Measurements from ENCODE around the gene FCGR2B. TPM values are rescaled to one million over a fixed set of nuclear protein-coding genes. Genes with fewer than 3 reads are reported as not detected.
A peak's percentile ranks its signal among the peaks of the same experiment; 100 is the strongest.

The FCGR2B gene
- total RNA-seq, 4 donors from 2014 or later = 18.6 to 50.9 (median 32.3) TPM

DNA sequence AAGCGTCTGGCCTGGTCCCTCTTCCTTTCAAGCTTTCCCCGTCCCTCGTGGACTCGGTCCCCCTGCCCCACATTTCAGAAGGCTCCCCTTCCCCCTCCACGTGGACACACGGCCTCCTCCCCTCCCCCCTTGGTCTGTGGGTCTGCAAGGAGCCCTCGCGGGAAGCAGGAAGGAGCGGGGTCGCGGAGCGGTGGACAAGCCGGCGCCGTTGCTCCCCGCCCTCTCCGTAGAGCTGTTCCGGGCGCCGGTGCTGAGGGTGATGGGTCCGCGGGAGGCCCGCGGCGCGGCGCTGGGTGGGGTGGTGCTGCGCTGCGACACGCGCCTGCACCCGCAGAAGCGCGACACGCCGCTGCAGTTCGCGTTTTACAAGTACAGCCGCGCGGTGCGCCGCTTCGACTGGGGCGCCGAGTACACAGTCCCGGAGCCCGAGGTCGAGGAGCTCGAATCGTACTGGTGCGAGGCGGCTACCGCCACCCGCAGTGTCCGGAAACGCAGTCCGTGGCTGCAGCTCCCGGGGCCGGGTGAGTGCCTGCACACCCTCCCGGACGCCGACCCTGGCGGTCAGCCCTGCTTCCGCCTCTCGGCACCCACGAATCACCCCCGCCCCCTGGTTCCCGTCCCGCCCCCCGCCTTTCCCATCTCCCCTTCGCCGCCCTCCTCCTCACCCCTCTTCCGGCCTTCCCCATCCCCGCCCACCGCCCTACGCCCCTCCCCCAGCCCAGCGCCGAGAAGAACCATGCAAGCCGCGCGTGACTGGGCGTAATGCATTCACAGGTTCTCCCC lies 63.7 kb downstream of the FCGR2B start:
- H3K36me3 ChIP-seq = no peaks in the 10 kb centered on the region
- WGBS, 2 donors = 1 to 2% methylated on average over 29 to 65 of the region's 83 CpGs
- peaks cover 0 to 10% (median 4%) of the 10 kb centered on the region in 4 donors for H3K4me1 ChIP-seq
- DNase-seq (ENCODE audit: low spot score in 2 of 2) = peak; percentile 80 to 84
- peak overlapping the region; percentile 74 to 94 (median 84) for H3K4me3 ChIP-seq
- TF ChIP-seq POLR2A (IDR thresholded peaks at IDR 0.05) (peak; percentile 20 to 29), EP300 (IDR thresholded peaks at IDR 0.05) (peak in 1 of 2 donors; percentile 46)
- TF ChIP-seq, protein P1, sequence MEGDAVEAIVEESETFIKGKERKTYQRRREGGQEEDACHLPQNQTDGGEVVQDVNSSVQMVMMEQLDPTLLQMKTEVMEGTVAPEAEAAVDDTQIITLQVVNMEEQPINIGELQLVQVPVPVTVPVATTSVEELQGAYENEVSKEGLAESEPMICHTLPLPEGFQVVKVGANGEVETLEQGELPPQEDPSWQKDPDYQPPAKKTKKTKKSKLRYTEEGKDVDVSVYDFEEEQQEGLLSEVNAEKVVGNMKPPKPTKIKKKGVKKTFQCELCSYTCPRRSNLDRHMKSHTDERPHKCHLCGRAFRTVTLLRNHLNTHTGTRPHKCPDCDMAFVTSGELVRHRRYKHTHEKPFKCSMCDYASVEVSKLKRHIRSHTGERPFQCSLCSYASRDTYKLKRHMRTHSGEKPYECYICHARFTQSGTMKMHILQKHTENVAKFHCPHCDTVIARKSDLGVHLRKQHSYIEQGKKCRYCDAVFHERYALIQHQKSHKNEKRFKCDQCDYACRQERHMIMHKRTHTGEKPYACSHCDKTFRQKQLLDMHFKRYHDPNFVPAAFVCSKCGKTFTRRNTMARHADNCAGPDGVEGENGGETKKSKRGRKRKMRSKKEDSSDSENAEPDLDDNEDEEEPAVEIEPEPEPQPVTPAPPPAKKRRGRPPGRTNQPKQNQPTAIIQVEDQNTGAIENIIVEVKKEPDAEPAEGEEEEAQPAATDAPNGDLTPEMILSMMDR (IDR thresholded peaks at IDR 0.05) = peak in 1 of 5 experiments; percentile 27
- H3K9me3 ChIP-seq = no peaks in the 10 kb centered on the region
- H3K27me3 ChIP-seq = no peaks in the 10 kb centered on the region
- H3K27ac ChIP-seq = peak overlapping the region; percentile 73 to 92 (median 83)

GRCh38 chr1:161727256-161727924 lies 64.4 kb downstream of the FCGR2B start:
- peak overlapping the region; percentile 73 to 92 (median 83) for H3K27ac ChIP-seq
- no peaks in the 10 kb centered on the region for H3K36me3 ChIP-seq
- H3K9me3 ChIP-seq = no peaks in the 10 kb centered on the region
- TF ChIP-seq EP300 (IDR thresholded peaks at IDR 0.05) = peak in 1 of 2 donors; percentile 65
- TF ChIP-seq, protein P1 (IDR thresholded peaks at IDR 0.05) = no peak
- peak in 1 of 2 donors; percentile 11 for DNase-seq (ENCODE audit: low spot score in 2 of 2)
- 2 to 3% methylated on average over 24 to 35 of the region's 38 CpGs for WGBS, 2 donors
- H3K4me3 ChIP-seq = peak overlapping the region; percentile 74 to 94 (median 84)
- peaks cover 0 to 10% (median 4%) of the 10 kb centered on the region in 4 donors for H3K4me1 ChIP-seq
- H3K27me3 ChIP-seq = no peaks in the 10 kb centered on the region

Small RNA genes lying within 50 kb of the gene (small RNA-seq; reads per million reads assigned to genes)
- not detected for gene RF00019

Other genes starting within 250 kb of the FCGR2B start
- gene FCGR2A, start 157.7 kb upstream of the FCGR2B start, total RNA-seq = 10 to 100 TPM; 33.3 to 76.8 (median 52.1) TPM
- gene HSPA6, start 138.6 kb upstream of the FCGR2B start, total RNA-seq = 1 to 10 TPM; 2.5 to 8.1 (median 5.4) TPM
- gene FCGR3A, start 113.3 kb upstream of the FCGR2B start, total RNA-seq = 10 to 100 TPM in 3 of 4 donors, 1 to 10 TPM in 1; 9.4 to 31.2 (median 22.1) TPM
- 1 to 10 TPM in 2 of 4 donors, under 1 TPM in 1, not detected in 1; 0.63 to 2.8 (median 1.8) TPM for gene FCGR3B, start 32.0 kb upstream of the FCGR2B start, total RNA-seq
- 1 to 10 TPM in 2 of 4 donors, under 1 TPM in 1, not detected in 1; 0.60 to 2.1 (median 1.1) TPM for gene FCRLA, start 44.1 kb downstream of the FCGR2B start, total RNA-seq
- gene FCRLB, start 58.4 kb downstream of the FCGR2B start, total RNA-seq = 1 to 10 TPM; 2.4 to 4.7 (median 2.6) TPM
- 10 to 100 TPM; 33.5 to 40.6 (median 39.3) TPM for gene DUSP12, start 86.6 kb downstream of the FCGR2B start, total RNA-seq
- gene ATF6, start 103.2 kb downstream of the FCGR2B start, total RNA-seq = 10 to 100 TPM; 26.1 to 35.4 (median 32.3) TPM